Measurements from ENCODE around the gene PRSS38. TPM values are rescaled to one million over a fixed set of nuclear protein-coding genes. Genes with fewer than 3 reads are reported as not detected.

Gene PRSS38
- polyA plus RNA-seq, 1 donor (not counting 4 experiments of a cell fraction or from before 2014, with no cell fraction given) = not detected

DNA sequence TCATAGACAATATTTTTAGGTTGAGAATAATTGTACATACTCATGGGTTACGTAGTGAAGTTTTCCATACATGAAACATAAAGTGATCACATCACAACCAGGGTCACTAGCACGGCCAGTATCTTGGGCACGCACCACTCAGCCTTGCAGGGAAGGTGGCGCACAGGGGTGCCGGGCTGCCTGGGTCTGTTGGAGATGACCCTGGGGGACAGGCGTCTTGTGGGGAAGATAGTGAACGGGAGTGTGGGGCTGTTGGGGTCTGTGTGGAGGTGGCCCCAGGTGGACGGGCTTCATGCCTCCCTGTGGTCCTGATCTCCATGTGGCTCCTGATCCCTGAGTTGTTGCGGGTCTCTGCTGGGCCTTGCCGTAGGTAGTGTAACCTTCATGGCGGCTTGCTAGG is 38.3 kb upstream of the PRSS38 start:
- Histone ChIP-seq H3K9ac (ENCODE audit: control insufficient read depth, extremely low read depth, insufficient read depth, low read length) (no peak overlapping the region), H3K27ac (ENCODE audit: control insufficient read depth, insufficient read depth, low read length) (no peak overlapping the region), H3K4me2 (ENCODE audit: control insufficient read depth, extremely low read depth, insufficient read depth, low read depth, low read length) (no peak overlapping the region), H3K4me3 (ENCODE audit: control insufficient read depth in 2 of 3, extremely low read depth in 1 of 3, insufficient read depth in 2 of 3, low read depth in 1 of 3, low read length in 3 of 3) (no peak overlapping the region), H3K79me2 (ENCODE audit: control insufficient read depth, insufficient read depth, low read length) (no peaks in the 10 kb centered on the region), H2AFZ (ENCODE audit: control insufficient read depth, low read length) (no peak overlapping the region), H3K9me1 (ENCODE audit: control insufficient read depth, extremely low read depth, insufficient read depth, low read length) (no peaks in the 10 kb centered on the region), H4K20me1 (ENCODE audit: control insufficient read depth, extremely low read depth, insufficient read depth, low read length) (no peaks in the 10 kb centered on the region), H3K4me1 (ENCODE audit: control insufficient read depth, extremely low read depth, insufficient read depth, low read length) (no peaks in the 10 kb centered on the region), H3K36me3 (ENCODE audit: control insufficient read depth in 2 of 2, extremely low read depth in 1 of 2, insufficient read depth in 2 of 2, low read length in 2 of 2) (peaks cover 8% of the 10 kb centered on the region in 2 experiments), H3K27me3 (ENCODE audit: control insufficient read depth, extremely low read depth, insufficient read depth, low read length) (no peaks in the 10 kb centered on the region), H3K9me3 (ENCODE audit: control insufficient read depth, low read depth, low read length) (no peaks in the 10 kb centered on the region)
- DNase-seq (ENCODE audit: low read depth, low spot score) (no peak), FAIRE-seq (no peak)
- TF ChIP-seq, protein P1, sequence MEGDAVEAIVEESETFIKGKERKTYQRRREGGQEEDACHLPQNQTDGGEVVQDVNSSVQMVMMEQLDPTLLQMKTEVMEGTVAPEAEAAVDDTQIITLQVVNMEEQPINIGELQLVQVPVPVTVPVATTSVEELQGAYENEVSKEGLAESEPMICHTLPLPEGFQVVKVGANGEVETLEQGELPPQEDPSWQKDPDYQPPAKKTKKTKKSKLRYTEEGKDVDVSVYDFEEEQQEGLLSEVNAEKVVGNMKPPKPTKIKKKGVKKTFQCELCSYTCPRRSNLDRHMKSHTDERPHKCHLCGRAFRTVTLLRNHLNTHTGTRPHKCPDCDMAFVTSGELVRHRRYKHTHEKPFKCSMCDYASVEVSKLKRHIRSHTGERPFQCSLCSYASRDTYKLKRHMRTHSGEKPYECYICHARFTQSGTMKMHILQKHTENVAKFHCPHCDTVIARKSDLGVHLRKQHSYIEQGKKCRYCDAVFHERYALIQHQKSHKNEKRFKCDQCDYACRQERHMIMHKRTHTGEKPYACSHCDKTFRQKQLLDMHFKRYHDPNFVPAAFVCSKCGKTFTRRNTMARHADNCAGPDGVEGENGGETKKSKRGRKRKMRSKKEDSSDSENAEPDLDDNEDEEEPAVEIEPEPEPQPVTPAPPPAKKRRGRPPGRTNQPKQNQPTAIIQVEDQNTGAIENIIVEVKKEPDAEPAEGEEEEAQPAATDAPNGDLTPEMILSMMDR (optimal IDR thresholded peaks at IDR 0.05 in 1 of 3, IDR thresholded peaks at IDR 0.05 in 1 of 3, conservative IDR thresholded peaks at IDR 0.05 in 1 of 3; ENCODE audit: extremely low read depth in 1 of 3, insufficient read depth in 2 of 3, low read length in 3 of 3) = no peak
- TF ChIP-seq EZH2 (IDR thresholded peaks at IDR 0.05; ENCODE audit: low read length) = no peak
- dilution Hi-C loops (cut with MboI; ENCODE audit: extremely low pct_ligation_motif_present, low sequenced_read_pairs) = no loop called here

DNA sequence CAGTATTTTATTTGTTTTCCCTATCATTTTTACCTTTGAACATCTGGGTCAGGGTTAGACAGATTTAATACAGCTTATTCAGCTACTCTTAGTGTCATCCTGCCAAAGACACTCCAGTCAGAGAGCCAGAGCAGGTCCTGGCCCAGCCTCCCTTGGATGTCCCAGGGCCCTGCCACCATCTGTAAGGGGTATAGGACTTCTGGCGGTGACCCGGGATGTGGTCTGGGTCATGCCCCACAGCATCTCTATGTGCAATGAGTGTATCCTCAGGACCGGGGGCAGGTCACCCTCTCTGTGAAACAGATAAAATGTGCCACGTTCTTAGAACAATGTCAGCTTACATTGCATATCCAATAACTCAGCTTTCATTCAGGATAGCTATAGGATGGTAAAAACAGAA is 37.8 kb upstream of the PRSS38 start:
- Histone ChIP-seq H3K4me1 (ENCODE audit: control insufficient read depth, extremely low read depth, insufficient read depth, low read length) (no peaks in the 10 kb centered on the region), H3K27ac (ENCODE audit: control insufficient read depth, insufficient read depth, low read length) (no peak overlapping the region), H3K9me1 (ENCODE audit: control insufficient read depth, extremely low read depth, insufficient read depth, low read length) (no peaks in the 10 kb centered on the region), H4K20me1 (ENCODE audit: control insufficient read depth, extremely low read depth, insufficient read depth, low read length) (no peaks in the 10 kb centered on the region), H3K27me3 (ENCODE audit: control insufficient read depth, extremely low read depth, insufficient read depth, low read length) (no peaks in the 10 kb centered on the region), H3K9me3 (ENCODE audit: control insufficient read depth, low read depth, low read length) (no peaks in the 10 kb centered on the region), H2AFZ (ENCODE audit: control insufficient read depth, low read length) (no peak overlapping the region), H3K79me2 (ENCODE audit: control insufficient read depth, insufficient read depth, low read length) (no peaks in the 10 kb centered on the region), H3K36me3 (ENCODE audit: control insufficient read depth in 2 of 2, extremely low read depth in 1 of 2, insufficient read depth in 2 of 2, low read length in 2 of 2) (peaks cover 8 to 10% of the 10 kb centered on the region in 2 experiments), H3K9ac (ENCODE audit: control insufficient read depth, extremely low read depth, insufficient read depth, low read length) (no peak overlapping the region), H3K4me3 (ENCODE audit: control insufficient read depth in 2 of 3, extremely low read depth in 1 of 3, insufficient read depth in 2 of 3, low read depth in 1 of 3, low read length in 3 of 3) (no peak overlapping the region), H3K4me2 (ENCODE audit: control insufficient read depth, extremely low read depth, insufficient read depth, low read depth, low read length) (no peak overlapping the region)
- DNase-seq (ENCODE audit: low read depth, low spot score) = no peak
- TF ChIP-seq EZH2 (IDR thresholded peaks at IDR 0.05; ENCODE audit: low read length) = no peak
- TF ChIP-seq, protein P1 (optimal IDR thresholded peaks at IDR 0.05 in 1 of 3, IDR thresholded peaks at IDR 0.05 in 1 of 3, conservative IDR thresholded peaks at IDR 0.05 in 1 of 3; ENCODE audit: extremely low read depth in 1 of 3, insufficient read depth in 2 of 3, low read length in 3 of 3) = no peak
- no peak for FAIRE-seq
- dilution Hi-C loops (cut with MboI; ENCODE audit: extremely low pct_ligation_motif_present, low sequenced_read_pairs) = no loop called here
